GM12875 (cell line): Measurements from ENCODE around the gene MS4A10.

ENCODE experiments used
- H3K4me3 ChIP-seq: one replicate; pipeline ENCODE4 v1.5.1; 2011; ENCODE audit warnings: low read depth, low read length, control low read depth
- TF ChIP-seq, protein P1 (sequence below): IDR thresholded peaks from 2 replicates; pipeline ENCODE4 v1.5.1; 2011; ENCODE audit warnings: low read depth, mild to moderate bottlenecking, control low read depth, inconsistent platforms, low read length, moderate library complexity, borderline replicate concordance; ENCODE audit not compliant: insufficient read depth

Gene MS4A10

GRCh38 chr11:60785136-60785535 lies at the start of gene MS4A10:
Gene MS4A10, plus strand, starts transcription at chr11:60785333. Its CDS starts 5,003 bp downstream, at chr11:60790336.
- H3K4me3 ChIP-seq: no peak within 1 kb of the TSS
- TF ChIP-seq, protein P1, sequence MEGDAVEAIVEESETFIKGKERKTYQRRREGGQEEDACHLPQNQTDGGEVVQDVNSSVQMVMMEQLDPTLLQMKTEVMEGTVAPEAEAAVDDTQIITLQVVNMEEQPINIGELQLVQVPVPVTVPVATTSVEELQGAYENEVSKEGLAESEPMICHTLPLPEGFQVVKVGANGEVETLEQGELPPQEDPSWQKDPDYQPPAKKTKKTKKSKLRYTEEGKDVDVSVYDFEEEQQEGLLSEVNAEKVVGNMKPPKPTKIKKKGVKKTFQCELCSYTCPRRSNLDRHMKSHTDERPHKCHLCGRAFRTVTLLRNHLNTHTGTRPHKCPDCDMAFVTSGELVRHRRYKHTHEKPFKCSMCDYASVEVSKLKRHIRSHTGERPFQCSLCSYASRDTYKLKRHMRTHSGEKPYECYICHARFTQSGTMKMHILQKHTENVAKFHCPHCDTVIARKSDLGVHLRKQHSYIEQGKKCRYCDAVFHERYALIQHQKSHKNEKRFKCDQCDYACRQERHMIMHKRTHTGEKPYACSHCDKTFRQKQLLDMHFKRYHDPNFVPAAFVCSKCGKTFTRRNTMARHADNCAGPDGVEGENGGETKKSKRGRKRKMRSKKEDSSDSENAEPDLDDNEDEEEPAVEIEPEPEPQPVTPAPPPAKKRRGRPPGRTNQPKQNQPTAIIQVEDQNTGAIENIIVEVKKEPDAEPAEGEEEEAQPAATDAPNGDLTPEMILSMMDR: no peak

GRCh38 chr11:60739114-60739513 lies 46.0 kb upstream of the MS4A10 start:
- TF ChIP-seq, protein P1: peak; percentile 31; the same call in 1 of the 2 replicates
- H3K4me3 ChIP-seq: no peak overlapping the region

DNA sequence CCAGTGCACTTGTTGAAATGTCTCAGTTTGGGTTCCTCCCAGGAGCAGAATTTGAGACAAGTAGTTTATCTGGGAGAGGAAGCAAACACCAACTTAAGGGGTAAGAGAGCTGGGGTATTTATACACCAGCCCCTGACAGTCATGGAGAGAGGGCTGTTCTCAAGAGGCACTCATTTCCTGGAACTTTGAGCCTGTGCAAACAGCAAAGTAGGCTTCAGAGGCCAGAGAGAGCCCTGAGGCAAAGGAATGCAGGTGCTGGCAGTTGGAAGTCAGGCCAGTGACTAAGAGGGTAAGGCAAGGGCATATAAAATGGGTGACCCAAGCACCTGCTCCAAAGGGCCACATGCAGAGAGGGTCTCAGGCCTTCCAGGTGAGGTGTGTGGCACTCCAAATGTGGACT lies 44.6 kb upstream of the MS4A10 start:
- H3K4me3 ChIP-seq: no peak overlapping the region
- TF ChIP-seq, protein P1: no peak

DNA sequence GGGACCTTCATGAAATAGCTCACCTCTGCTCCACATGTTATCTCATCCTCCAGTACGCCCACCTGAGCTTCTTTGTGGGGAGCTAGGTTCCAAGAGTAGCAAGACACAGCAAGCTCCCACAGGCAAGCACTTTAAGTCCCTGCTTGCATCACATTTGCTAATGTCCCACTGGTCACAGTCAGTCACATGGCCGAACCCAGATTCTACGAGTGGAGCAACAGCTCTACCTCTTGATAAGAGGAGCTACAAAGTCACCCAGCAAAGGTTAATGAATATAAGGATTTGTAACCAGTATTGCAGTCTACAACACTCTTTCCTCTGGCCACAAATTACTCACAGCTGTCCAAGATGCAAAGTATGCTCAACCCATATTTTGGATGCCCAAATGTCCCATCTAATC lies 43.7 kb upstream of the MS4A10 start:
- TF ChIP-seq, protein P1: no peak
- H3K4me3 ChIP-seq: no peak overlapping the region

- H3K4me3 ChIP-seq: no peak overlapping the region
- TF ChIP-seq, protein P1: no peak
Observed at GRCh38 chr11:60743058-60743457, 42.1 kb upstream of the MS4A10 start.

- H3K4me3 ChIP-seq: no peak overlapping the region
- TF ChIP-seq, protein P1: no peak
Observed at GRCh38 chr11:60744114-60744513, 41.0 kb upstream of the MS4A10 start.

DNA sequence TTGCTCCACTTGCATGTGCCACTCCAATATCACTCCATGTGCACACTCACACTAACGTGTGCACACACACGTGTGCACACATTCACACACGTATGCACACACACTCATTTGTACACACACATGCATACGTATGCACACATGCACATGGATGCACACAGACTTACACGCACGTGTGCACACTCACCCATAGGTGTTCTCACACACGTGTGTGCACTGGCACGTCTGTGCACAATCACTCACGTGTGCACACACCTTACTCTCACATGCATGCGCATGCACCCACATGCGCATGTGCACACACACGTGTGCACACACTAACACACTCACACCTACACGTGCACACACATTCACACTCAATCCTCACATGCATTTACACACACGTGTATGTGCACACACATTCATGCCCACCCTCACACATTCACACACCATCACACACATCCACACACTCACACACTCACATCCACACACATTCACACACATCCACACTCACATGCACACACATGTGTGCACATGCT lies 37.7 kb upstream of the MS4A10 start:
- TF ChIP-seq, protein P1: no peak
- H3K4me3 ChIP-seq: no peak overlapping the region
